HG03565 (cell line): Measurements from ENCODE around the gene PITRM1.

Source experiments
- ATAC-seq: cut with Tn5 transposase; IDR thresholded peaks from one replicate; pipeline ENCODE4 v1.9.1; 2021; ENCODE audit warnings: mild to moderate bottlenecking, moderate library complexity; ENCODE audit not compliant: unreplicated experiment

Gene PITRM1

DNA sequence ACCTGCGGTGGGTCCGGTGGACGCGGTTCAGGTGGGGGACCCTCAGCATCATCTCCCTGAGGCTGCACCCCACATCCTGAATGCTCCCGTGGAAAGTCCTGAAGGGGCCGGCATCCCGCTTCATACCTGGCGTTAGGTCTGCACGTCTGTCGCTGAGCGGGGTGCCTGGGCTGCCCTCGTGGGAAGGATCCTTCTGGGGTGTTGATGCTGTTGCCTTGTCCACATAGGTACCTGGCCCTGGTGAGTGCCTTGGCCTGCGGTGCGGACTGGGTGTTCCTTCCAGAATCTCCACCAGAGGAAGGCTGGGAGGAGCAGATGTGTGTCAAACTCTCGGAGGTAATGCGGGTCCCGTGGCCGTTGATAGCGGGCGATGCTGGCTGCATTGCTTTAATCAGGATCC lies 67.4 kb downstream of the PITRM1 start:
- ATAC-seq = no peak

DNA sequence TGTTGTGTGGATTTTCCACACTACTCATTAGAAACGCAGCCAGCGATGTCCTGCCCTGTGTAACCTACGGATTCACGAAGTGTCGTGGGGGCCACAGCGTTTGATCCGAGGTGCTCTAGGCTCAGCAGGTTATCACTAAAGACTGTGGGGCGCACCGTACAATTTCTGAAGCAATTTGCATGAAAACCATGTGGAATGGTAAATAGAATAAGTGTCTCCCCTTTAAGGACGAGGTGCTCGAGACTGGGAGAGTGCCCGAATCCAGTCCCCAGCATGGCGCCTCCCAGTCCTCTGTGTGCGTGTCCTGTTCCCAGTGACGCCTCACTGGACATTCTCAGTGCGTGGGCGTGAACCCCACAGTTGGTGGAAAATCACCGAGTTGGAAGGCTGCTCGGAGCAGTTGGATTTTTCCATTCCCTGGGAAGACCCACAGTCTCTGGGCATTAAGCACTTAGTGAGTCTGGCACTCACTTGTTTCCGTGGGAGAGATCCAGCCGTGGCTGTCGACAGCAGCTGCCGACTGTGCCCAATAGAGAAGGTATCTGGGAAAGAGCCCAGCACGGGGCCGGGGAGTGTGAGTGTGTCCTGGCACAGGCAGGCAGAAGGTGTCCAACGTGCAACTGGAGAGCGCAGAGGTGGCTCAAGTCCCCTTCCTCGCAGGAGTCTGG lies 68.2 kb downstream of the PITRM1 start:
- no peak for ATAC-seq

DNA sequence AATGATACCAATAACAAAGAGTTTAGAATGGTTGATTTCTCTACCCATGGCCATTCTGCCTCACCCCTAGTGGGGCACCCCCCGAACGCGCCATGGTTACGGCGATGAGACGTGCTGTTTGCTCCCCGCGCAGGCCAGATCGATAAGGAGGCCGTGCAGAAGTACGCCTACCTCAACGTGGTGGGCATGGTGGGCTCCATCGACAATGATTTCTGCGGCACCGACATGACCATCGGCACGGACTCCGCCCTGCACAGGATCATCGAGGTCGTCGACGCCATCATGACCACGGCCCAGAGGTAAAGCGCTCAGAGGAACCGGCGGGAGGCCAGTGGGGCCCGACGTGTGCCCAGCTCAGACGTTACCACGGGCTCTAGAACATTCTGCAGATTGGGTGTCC lies 68.9 kb downstream of the PITRM1 start:
- no peak for ATAC-seq

DNA sequence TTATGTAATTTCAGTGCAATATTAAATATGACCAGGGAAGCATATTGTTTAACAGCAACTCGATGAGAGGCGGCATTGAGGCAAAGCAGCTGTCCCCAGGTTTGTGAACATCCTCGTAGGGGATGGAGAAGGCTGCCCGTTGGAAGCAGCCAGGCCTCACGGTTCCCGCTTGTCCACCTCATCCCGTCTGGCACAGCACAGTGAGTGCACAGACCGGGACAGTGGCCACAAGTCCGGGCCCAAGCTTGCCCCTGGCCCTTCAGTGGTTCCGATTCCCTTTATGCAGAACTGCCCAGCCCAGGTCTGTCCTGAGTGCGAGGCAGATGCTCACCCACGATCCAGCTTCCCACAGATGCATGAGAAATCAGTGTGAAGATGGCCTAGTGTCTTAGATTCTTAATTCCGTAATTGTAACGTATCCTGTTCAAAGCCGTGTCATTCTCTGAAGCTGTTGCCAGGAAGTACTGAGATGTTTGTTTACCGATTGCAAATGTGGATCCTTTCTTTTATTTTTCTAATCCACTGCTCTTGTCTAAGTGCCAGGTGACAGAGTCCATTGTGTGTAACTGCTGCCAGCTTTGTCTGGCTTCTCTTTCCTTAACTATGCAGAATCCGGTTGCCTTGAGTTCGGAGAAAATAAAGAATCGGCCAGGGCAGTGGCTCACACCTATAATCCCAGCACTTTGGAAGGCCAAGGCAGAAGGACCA lies 69.7 kb downstream of the PITRM1 start:
- no peak for ATAC-seq

DNA sequence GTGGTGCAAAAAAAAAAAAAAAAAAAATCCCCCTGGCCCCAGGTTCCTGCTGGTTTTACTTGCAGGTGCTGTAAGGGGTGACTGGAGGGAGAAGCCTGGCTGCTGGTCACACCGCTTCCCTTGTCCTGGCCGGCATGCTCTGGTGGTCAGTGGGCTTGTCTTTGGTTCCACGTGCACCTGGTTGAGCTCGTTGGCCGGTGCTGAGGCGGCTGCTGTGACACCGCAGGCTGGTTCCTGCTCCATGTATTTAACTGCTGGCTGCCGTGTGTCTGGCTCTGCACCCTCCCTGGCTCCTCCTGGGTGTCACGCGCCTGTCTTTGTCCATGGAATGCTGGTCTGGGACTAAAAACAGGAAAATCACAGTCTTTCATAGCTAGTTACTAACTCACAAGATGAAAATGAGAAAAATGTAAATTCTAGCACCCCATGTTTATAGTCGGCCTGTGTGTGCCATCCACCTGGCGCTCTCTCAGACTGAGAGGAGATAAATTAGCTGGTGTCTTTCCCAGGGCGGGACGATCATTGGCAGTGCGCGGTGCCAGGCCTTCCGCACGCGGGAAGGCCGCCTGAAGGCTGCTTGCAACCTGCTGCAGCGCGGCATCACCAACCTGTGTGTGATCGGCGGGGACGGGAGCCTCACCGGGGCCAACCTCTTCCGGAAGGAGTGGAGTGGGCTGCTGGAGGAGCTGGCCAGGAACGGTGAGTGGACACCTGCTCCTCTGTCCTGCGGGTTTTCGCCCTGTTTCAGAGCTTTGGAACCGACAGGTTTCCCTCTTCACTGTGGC lies 71.5 kb downstream of the PITRM1 start:
- no peak for ATAC-seq

DNA sequence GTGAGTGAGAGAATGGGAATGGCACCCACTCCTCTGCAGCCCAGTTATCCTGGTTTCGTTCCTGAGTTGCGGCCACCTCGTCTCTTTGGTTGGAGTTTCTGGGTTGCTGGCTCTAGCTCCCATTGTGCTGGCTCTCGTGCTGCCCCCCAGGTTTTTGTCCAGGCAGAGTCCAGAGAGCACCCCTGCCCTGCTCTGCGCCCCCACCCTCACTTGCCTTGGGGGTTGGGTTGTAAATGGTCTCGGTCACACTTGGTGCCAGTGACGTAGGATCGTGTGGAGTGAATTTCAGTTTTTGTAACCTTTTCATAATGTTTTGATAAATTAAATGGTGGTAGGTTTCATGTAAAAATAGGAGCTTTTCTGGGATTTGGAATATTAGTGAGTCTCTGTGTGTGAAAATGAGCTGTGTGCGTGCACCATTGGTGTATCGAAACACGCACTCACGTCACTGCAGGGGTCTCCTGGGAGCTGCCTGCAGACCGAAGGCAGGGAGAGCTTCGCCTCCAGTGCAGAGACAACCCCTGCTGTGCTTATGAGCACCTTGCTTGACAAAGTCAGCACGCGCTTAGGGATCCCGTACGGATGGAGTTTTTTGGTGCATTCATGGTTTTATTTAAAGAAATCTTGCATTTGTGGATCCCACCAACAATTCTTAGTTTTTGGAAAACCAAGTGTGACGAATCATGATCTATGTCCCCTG lies 72.3 kb downstream of the PITRM1 start:
- ATAC-seq = no peak

DNA sequence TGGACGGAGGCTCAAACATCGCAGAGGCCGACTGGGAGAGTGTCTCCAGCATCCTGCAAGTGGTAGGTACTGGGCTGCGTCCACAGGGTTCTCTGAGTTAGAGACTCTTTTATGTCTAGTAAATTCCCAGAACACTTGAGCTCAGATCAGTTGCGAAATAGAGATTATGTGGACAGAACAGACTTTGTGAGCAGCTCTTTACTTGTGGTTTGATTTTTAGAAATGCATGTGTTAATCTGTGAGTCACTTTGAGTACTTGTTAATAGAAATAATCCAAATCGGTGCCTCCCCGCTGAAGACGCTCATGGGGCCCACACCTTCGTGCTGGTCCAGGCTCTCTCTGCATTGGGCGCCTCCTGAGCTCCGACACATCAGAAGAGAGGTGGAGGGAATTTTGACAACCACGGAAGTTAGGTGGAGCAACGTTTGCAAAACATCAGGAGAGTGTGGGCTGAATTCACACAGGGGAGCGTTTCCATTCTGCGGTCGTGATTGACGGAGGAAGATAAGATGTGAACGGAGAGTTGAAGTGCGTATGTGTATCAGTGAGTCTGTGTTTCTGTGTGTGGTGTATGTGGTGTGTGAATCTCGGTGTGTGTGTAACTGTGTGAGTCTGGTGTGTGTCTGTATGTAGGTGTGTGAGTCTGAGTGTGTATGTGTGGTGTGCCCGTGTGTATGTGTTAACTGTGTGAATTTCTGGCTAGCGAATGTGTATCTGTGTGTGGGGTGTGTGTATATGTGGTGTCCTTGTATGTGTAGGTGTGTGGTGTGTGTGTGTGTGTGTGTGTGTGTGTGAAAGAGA lies 73.1 kb downstream of the PITRM1 start:
- ATAC-seq = no peak

DNA sequence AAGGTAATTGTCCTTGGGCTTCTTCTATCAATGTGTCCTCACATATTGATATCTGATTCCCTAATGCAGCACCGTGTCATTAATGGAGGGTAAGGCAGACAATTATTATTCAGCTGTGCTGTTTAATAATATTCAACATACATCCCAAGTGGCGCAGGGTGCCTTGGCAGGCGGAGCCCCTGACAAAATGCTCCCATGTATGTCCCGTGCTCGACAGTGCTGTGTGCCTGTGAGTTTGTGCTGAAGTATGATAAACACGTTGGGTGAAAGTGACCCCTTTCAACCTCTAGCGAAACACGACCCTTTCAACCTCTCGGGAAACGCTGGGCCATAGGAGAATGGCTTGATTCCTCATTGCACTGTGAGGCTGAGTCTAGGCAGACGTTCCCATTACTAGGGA lies 73.9 kb downstream of the PITRM1 start:
- no peak for ATAC-seq

DNA sequence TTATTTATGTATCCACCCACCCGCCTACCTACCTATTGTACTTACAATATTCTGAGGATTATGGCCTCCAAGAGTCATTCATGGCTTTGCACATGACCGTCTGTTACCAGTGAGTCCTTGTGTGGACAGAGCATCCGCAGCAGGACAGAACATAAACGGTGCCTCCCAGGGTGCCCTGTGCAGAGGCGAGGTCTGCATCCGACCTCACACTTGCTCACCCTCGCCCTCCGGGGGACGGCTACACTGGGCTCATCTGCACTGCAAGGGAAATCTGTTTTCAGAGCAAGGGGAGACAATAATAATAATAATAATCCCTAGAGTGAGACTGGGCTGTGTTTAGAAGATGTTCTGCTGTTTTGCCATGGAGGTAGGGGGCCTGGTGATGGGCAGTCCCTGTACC lies 75.4 kb downstream of the PITRM1 start:
- ATAC-seq = no peak

DNA sequence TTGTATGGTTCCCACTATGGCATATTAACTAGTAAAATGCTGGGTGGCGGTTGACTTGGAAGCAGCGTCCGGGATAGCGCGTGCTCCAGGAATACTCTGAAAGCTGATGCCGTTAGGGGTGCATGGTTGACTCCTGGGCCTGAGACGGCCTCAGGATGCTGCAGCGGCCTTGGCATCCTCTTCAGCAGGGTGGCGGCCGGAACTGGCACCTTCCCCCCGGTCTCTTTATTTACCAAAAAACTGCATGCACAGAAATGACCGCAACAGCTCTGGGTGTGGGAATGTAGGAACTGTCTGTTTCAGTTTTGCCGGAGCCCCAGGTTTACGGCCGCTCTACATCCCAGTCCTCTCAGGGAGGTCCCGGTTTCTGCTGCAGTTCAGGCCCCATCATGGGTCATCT lies 76.4 kb downstream of the PITRM1 start:
- no peak for ATAC-seq

DNA sequence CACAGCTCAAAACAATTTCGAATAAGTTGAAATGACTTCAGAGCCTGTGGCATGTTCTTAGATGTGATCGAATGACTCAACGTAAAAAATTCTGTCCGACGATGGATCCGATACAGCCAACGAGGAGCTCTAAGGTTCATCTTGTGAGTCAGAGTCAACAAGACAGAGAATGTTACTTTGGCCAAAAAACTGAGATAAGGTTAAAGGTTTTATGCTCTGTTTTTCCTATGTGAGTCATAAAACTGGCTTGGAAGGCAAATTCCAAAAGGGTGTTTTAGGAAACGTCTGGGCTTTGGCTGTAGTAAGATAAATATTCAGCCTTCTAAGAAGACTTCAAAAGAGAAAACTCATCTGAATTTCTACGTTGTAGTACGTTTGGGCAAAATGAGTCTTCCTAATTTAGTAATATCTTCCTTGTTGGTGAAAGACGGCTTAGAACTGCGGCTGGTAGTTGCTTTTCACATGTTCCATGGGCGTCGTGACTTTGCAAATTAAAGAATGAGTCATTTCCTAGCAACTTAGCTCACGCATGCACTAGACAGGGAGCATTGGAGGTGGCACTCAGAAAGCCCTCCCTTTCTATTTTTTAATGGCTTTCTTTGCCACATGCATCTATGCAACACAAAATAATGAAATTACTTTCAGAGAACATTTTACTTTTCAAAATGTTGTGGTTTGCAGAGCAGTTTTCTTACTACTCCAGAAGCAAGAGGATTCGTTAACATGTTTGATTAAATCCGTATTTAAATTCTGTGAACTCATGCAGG lies 77.0 kb downstream of the PITRM1 start:
- peak; percentile 68 for ATAC-seq

DNA sequence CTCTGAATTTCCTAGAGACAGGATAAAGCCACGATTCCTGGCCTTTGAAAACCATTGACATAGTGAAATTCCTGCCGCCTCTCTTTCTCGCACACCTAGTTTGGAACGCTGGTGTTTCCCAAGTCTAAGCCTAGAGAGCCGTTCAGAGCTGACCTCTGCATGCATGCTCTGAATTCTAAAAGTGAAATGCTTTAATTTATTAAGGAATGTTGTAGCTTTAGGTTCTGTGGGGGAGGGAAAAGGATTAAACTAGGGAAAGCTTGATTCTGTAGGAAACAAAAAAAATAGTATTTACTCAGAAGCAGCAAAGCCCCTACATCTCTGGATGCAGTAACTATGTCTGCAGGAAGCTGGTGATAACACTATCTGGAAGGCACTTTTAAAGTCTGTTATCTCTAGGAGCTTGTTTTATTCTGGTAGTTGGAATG lies 78.0 kb downstream of the PITRM1 start:
- no peak for ATAC-seq

DNA sequence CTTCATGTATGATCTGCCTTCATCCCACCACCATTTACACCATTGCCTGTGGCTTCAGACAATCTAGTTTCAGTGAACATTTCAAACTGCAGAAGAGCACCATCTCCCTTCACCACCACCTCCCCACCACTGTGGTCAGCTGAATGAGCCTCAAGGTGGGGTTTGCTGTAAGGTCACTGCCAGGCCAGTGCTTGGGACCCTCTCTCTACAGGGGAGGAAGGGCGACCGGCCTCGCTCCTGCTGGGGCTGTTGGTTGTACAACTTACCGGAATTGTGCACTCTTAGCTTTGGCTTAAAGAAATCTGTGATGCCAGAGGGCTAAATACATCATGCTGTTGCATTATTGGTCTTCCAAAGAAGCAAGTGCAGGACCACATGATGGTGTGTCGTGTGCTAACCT lies 78.6 kb downstream of the PITRM1 start:
- no peak for ATAC-seq

DNA sequence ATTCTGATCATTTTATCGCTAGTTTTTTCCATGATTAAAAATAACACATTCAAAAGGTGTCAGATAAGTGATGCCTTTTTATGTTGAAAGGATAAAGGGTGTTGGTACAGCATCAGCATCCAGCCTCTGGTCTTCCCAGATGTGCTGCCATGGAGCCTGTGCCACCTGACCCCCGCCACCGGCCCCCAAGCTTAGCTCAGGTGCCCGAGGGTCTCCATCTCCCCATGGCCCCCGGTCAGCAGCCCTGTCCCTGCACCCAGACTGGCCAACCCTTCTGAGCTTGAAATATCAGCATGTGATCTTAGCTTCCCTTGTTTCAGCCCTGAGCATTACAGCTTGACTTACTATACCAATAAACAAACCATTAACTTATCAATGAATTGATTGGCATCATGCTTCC lies 80.7 kb downstream of the PITRM1 start:
- no peak for ATAC-seq

DNA sequence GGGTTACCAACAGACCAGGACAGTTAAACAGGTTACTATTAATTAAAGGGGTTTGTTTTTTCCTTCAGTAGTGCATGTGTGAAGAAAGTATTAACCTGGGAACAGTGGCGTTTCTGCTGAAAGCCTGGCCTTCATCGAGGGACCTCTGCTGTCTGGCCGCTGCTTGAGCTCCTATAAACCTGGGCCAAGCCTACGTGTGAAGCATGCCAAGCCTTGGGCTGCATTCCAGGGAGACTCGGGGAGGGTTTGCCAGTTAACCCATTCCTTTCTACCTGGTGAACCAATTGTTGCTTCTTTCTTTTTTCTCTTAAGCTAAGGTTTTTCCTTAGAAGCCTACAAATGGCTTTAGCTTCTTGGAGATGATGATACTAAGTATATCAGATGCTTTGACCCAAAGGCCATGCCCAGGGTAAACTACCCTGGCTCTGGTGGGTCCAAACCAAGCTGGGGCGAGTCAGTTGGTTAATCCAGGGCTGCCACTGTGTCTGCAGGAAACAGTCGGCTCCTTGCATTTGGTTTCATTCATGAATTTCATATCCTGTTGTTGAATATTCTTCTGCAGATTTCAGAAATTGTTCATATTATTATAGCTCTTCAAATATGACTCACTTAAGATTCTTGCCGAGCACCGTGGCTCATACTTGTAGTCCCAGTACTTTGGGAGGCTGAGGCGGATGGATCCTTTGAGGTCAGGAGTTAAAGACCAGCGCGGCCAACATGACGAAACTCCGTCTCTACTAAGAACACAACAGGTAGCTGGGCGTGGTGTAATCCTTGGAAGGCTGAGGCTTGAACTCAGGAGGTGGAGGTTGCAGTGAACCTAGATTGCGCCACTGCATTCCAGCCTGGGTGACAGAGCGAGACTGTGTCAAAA lies 81.4 kb downstream of the PITRM1 start:
- ATAC-seq = no peak

DNA sequence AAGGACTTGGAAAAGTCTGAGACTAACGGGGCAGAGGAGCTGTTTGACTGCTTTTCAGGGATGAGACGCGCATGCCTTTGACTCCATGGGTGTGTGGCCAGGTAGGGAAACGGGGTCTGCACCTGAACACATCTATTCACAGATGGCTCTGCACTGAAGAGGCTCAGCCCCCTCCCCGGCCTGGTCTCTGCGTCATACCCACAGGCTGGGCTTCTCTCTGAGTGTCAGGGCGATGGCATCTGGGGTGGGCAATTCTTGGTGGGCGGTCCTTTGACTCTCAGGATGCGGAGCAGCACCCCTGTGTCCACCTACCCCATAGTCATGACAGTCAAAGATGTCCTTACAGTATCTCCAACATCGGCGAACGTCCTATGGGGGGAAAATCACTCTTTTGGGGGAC lies 82.2 kb downstream of the PITRM1 start:
- no peak for ATAC-seq
